GM08714 (cell line): ENCODE results near the gene MAN1C1.

Experiments used
- H3K4me3 ChIP-seq: fragments of 200-500 bp; sonication (Bioruptor generic); 2 replicates; pipeline ENCODE4 v1.5.1; 2014; ENCODE audit warnings: mild to moderate bottlenecking, low read length, inconsistent platforms
- ZNF274 ChIP-seq: IDR thresholded peaks from 2 replicates; pipeline ENCODE4 v1.6.1; 2012; ENCODE audit warnings: mild to moderate bottlenecking, low read depth, low read length

The MAN1C1 gene

DNA sequence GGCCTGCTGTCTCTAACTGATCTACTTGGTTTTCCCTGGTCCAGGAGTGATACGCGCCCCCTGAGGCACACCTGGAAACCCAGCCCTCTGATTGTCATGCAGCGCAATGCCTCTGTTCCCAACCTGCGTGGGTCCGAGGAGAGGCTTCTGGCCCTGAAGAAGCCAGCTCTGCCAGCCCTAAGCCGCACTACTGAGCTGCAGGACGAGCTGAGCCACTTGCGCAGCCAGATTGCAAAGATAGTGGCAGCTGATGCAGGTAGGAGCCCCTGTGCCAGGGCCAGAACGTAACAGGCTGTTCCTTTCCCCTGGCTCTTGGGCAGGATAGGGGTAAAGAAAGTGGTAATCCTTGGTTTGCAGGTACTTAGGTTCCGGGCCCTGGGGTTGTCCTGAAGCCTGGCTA lies 210.0 kb downstream of the MAN1C1 start:
- TF ChIP-seq ZNF274 = no peak
- H3K4me3 ChIP-seq = no peak overlapping the region

DNA sequence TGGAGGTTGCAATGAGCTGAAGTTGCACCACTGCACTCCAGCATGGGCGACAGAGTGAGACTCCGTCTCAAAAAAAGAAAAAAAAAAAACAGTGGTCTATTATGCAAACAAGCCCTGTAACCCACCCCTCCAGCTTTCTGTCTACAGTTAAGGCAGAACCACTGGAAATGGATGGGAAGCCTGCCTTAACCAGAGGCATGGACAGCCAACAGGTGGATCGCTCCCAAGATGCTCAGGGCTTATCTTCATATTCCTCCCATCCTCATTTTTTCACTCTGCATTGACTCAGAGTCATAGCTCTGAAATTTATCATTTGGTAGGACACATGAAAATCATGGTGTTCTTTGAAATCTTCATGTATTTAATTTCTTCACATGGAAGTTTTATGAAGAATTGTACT lies 211.9 kb downstream of the MAN1C1 start:
- no peak overlapping the region for H3K4me3 ChIP-seq
- TF ChIP-seq ZNF274 = no peak

DNA sequence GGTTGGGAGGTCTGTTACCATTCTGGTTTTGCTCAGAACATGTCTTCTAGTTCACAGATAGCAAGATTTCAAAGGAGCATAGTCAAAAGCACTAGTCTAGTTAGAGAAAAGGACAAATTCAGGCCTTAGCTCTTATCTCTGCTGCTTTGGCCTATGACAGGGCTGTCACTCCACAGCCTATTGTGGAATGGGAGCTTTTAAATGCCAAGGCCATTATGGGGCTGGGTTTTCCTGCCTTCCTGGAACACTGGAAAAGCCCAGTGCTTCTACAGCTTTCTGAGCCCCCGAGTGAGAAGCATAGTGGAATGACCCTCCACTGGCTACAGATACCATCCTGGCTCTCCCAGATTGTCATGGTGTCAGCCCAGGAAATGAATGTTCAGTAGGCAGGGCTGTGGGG lies 212.5 kb downstream of the MAN1C1 start:
- no peak overlapping the region for H3K4me3 ChIP-seq
- TF ChIP-seq ZNF274 = no peak

DNA sequence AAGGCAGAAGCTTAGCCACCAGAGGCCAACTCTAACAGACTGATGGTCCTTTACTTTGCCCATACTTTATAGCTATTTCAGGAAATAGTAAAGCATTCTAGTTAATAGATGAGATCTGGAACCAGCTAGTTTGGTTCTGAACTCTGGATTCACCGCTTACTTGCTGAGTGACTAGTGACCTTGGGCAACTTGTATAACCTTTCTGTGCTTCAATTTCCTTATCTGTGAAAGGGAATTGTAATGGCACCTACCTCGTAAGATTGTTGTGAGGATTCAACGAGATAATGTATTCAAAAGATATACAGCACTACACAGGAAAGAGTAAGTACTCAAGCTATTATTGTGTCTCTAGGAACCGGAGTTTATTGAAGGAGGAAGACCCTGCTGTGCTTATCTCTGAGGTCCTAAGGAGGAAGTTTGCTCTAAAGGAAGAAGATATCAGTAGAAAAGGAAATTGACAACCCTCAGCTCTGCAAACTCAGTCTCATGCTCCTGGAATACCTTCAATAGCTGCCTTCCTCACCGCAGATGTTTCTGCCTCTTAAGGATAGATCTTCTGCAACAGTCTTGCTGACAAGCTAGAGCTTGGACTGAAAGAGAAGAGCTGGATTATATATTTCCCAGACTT lies 215.1 kb downstream of the MAN1C1 start:
- TF ChIP-seq ZNF274 = no peak

DNA sequence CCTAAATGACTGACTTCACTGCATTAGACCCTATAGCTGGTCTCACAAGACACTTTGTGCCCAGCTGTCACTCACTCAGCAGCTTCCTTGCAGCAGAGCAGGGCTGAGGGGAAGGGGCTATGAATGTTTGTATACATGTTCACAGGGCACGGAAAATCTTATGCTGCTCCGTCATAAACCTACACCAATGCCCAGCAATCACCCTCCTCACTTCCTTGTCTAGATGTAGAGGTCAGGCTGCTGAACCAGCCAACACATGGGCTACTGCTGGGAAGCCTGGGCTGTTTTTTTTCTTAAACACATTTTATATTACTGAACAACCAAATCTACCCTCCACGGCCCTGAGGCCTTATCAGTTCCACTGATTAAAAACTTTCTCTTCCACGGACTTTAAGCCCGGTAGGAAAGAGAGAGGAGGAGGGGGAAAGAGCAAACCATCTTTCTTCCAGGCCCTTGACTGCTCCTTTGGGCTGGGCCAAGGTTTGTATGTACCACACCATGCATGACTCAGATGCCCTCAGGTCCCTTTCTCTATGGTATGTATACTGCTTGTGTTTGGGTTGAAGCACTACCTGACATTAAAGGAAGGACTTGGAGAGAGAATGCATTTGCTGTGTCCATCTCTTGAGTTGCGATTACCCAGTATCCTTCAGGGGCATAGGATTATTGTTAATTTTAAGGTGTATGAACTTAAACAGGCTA lies 215.9 kb downstream of the MAN1C1 start:
- H3K4me3 ChIP-seq = no peak overlapping the region
- TF ChIP-seq ZNF274 = no peak

More for the DNA sequence above, 215.1 kb downstream of the MAN1C1 start:
- no peak overlapping the region for H3K4me3 ChIP-seq

DNA sequence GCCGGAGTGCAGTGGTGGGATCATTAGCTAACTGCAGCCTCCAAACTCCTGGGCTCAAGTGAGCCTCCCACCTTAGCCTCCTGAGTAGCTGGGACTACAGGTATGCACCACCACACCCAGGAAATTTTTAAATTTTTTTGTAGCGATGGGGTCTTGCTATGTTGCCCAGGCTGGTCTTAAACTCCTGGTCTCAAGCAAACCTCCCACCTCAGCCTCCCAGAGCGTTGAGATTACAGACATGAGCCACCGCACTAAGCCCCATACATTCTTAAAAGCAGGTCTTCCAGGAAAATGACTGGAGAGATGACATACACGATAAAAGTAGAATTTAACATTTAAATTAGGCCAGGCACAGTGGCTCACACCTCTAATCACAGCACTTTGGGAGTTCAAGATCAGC lies 216.6 kb downstream of the MAN1C1 start:
- no peak overlapping the region for H3K4me3 ChIP-seq
- TF ChIP-seq ZNF274 = no peak
